Testis (tissue), 3 donors: ENCODE data around the gene TMEM114. TPM values are rescaled to one million over a fixed set of nuclear protein-coding genes. Genes with fewer than 3 reads are reported as not detected.

Source experiments
- DNase-seq: peaks from one replicate; pipeline ENCODE4 v3.0.0-alpha.2; 2019
- H3K27ac ChIP-seq, 2 donors: fragments of 200-600 bp; sonication (generic); one replicate each; pipeline ENCODE4 v1.5.1; 2019
- H3K27me3 ChIP-seq: fragments of 200-600 bp; sonication (generic); one replicate; pipeline ENCODE4 v1.5.1; 2019
- H3K36me3 ChIP-seq: fragments of 200-600 bp; sonication (generic); one replicate; pipeline ENCODE4 v1.5.1; 2017; ENCODE audit warnings: low read depth; ENCODE audit errors: missing control alignments
- H3K4me1 ChIP-seq: fragments of 200-600 bp; sonication (generic); one replicate; pipeline ENCODE4 v1.5.1; 2019
- H3K4me3 ChIP-seq, 2 donors: fragments of 200-600 bp; sonication (generic); one replicate each; pipeline ENCODE4 v1.5.1; 2017 to 2019
- H3K9me3 ChIP-seq: fragments of 200-600 bp; sonication (generic); one replicate; pipeline ENCODE4 v1.5.1; 2017
- POLR2A ChIP-seq: fragments of 450-650 bp; IDR thresholded peaks from one replicate; pipeline ENCODE4 v1.6.1; 2017; ENCODE audit warnings: antibody characterized with exemption, mild to moderate bottlenecking, moderate library complexity
- WGBS, 2 donors: methylation state at CpG; one replicate each; pipeline ENCODE4 v1.1.5; 2018; 5-methylcytosine and 5-hydroxymethylcytosine counted together
- intact Hi-C: fragments of 100-400 bp; cut with DNase I; formaldehyde crosslinking; loops from one replicate; pipeline ENCODE4 v1.15.1; 2023; ENCODE audit warnings: low total_unique reads
- polyA plus RNA-seq: library from polyadenylated mRNA; stranded (reverse); fragments of 350-450 nt; fragmentation: Illumina TruSeq; extraction: RNeasy Lipid Tissue Mini Kit (QIAGEN cat#74804); gene quantifications from one replicate; pipeline ENCODE4 v1.2.3, GENCODE V29; 2014; ENCODE audit warnings: low read depth, low replicate concordance; ENCODE audit not compliant: insufficient read depth
- total RNA-seq, 2 donors: library from RNA; depleted of rRNA; stranded (reverse); fragments of >200 nt; gene quantifications; one replicate each; pipeline ENCODE4 v1.2.3, GENCODE V29; 2016
- TF ChIP-seq, protein P1 (sequence below), 3 experiments: fragments of 450-650 bp in 2 of 3; fragments of 200-600 bp in 1 of 3; sonication (generic) in 1 of 3; IDR thresholded peaks; one replicate each; pipeline ENCODE4 v1.5.1; 2016 to 2019; ENCODE audit warnings: antibody characterized with exemption in 3 of 3, mild to moderate bottlenecking in 2 of 3, moderate library complexity in 1 of 3

TMEM114 gene
- total and polyA plus RNA-seq, 3 donors from 2014 or later, result not detected

DNA sequence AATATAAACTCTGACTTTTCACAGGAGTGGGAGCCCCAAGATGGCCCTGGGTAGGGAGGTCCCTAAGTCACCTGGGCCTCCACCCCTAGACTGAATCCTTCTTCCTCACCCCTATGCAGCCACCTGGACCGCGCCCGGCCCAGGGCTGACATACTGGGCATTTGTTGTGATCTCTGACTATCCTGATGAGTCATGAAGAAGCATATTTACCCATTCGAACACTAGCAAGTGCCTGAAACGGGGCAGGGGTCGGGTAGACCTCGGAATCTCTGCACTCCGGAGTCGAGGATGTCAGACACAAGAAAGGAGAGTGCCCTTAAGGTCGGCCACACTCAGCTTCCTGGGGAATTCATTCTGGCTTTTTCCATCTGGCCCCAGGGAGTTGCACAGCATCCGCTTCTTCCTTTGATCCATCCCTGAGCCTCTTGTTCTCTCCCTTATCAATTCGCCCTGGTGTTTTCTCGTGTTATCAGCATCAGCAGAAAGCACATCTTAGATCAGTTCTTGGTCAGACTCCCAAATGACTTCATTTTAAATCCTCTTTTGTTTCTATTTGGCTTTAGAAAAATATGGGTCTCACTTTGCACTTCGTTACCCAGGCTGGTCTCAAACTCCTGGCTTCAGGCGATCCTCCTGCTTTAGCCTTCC is 41.6 kb upstream of the TMEM114 start:
- WGBS, 2 donors, result 67% methylated on average over 15 of the region's 15 CpGs
- Histone ChIP-seq H3K4me3 (no peak overlapping the region), H3K36me3 (no peaks in the 10 kb centered on the region), H3K4me1 (no peaks in the 10 kb centered on the region), H3K27ac (no peak overlapping the region), H3K9me3 (no peaks in the 10 kb centered on the region), H3K27me3 (no peaks in the 10 kb centered on the region)
- TF ChIP-seq POLR2A, result no peak
- TF ChIP-seq, protein P1, sequence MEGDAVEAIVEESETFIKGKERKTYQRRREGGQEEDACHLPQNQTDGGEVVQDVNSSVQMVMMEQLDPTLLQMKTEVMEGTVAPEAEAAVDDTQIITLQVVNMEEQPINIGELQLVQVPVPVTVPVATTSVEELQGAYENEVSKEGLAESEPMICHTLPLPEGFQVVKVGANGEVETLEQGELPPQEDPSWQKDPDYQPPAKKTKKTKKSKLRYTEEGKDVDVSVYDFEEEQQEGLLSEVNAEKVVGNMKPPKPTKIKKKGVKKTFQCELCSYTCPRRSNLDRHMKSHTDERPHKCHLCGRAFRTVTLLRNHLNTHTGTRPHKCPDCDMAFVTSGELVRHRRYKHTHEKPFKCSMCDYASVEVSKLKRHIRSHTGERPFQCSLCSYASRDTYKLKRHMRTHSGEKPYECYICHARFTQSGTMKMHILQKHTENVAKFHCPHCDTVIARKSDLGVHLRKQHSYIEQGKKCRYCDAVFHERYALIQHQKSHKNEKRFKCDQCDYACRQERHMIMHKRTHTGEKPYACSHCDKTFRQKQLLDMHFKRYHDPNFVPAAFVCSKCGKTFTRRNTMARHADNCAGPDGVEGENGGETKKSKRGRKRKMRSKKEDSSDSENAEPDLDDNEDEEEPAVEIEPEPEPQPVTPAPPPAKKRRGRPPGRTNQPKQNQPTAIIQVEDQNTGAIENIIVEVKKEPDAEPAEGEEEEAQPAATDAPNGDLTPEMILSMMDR (IDR thresholded peaks at IDR 0.05), result no peak
- intact Hi-C loops, result no loop called here
- no peak for DNase-seq

DNA sequence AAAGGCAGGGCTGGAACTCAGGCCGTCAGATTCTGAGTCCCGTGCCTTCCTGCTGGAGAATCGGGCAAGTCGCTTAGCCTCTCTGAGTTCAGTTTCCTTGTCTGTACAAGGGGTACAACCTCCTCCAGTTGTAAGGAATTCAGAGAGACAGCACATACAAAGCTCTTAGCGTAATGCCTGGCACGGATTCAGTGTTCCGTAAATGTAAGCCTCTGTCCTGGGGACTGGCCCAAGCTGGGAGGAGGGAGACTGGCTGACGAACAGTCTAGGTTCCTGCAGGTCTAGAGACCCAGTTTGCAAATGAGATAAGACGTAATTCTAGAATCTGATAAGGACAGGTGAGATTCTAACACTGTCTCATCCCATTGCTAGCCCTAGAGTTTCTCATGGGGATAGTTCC is 41.1 kb upstream of the TMEM114 start:
- no peaks in the 10 kb centered on the region for H3K9me3 ChIP-seq
- H3K4me1 ChIP-seq, result no peaks in the 10 kb centered on the region
- DNase-seq, result no peak
- no peaks in the 10 kb centered on the region for H3K36me3 ChIP-seq
- intact Hi-C loops, result no loop called here
- H3K27ac ChIP-seq, result no peak overlapping the region
- no peak for TF ChIP-seq POLR2A
- TF ChIP-seq, protein P1 (IDR thresholded peaks at IDR 0.05), result no peak
- H3K27me3 ChIP-seq, result no peaks in the 10 kb centered on the region
- no peak overlapping the region for H3K4me3 ChIP-seq
- WGBS, 2 donors, result 81 to 86% methylated on average over 9 of the region's 9 CpGs

DNA sequence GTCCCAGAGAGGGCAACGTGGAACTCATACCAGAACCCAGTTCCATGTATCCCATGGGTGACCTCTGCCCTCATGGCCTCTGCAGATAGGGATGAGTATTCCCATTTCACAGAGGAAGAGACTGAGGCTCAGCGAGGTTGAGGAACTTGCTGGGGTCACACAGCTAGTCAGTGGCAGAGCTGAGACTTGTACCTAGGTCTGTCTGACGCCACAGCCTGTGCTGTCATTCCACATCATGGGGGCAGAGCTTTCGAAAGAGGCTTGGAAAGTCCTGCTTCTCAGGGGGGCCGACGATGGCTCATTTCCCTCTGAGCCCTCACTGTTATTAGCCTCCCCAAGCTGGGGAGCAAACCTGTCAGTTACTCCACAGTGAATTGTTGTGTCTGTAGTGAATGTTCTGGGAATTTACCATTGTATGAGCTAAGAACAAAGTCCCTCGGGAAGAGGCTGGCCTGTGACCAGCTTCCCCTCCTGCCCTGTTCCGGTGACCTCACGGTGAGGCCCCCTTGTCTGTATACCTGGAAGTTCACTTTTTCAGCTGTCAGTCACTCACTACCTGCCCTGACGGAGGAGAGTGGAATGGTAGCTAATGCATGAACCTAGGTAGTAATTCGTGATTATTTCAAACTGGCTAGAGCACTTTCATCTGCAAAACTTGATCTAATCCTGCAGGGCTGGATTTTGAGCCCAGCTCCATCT is 40.1 kb upstream of the TMEM114 start:
- no peak for DNase-seq
- no peaks in the 10 kb centered on the region for H3K36me3 ChIP-seq
- intact Hi-C loops, result no loop called here
- no peak overlapping the region for H3K4me3 ChIP-seq
- no peaks in the 10 kb centered on the region for H3K9me3 ChIP-seq
- H3K27ac ChIP-seq, result no peak overlapping the region
- no peaks in the 10 kb centered on the region for H3K27me3 ChIP-seq
- H3K4me1 ChIP-seq, result no peaks in the 10 kb centered on the region
- 87 to 88% methylated on average over 8 to 11 of the region's 11 CpGs for WGBS, 2 donors
- no peak for TF ChIP-seq POLR2A

DNA sequence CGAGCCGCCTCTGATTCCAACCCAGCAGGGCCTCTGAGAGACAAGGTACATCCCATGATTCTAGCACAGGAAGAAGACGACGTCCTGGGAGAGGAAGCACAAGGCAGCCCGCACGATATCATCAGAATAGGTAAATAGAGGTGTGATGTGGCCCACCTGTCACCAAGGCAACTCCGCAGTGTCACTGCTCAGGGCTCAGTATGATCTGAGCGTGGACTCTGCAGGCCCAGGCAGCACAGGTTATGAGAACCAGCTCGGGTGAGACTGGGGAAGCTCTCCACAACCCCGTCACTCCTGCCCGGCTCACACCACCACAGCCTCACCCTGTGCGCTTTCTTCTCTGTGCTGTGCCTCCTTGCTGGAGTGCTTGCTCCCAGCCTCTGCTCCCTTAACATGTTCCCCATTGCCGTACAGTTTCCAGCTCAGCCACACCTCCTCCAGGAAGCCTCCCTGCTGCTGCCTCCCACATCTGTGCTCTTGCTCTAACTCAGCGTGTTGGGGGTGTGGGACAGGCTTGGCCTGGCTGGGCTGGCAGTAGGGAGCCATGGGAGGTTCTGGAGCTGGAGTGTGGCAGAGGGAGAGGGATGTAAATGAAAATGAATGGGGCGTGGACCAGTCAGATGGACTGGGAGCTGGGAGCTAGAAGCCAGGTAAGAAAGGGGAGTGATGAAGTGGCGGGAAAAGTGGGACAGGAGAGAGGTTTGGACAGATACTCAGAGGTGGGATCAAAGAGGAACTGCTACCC is 38.8 kb upstream of the TMEM114 start:
- H3K27me3 ChIP-seq, result no peaks in the 10 kb centered on the region
- H3K9me3 ChIP-seq, result no peaks in the 10 kb centered on the region
- H3K27ac ChIP-seq, result no peak overlapping the region
- WGBS, 2 donors, result 92 to 95% methylated on average over 16 of the region's 16 CpGs
- no peak for TF ChIP-seq POLR2A
- TF ChIP-seq, protein P1 (IDR thresholded peaks at IDR 0.05), result no peak
- H3K36me3 ChIP-seq, result no peaks in the 10 kb centered on the region
- no peaks in the 10 kb centered on the region for H3K4me1 ChIP-seq
- intact Hi-C loops, result no loop called here
- no peak overlapping the region for H3K4me3 ChIP-seq
- no peak for DNase-seq

DNA sequence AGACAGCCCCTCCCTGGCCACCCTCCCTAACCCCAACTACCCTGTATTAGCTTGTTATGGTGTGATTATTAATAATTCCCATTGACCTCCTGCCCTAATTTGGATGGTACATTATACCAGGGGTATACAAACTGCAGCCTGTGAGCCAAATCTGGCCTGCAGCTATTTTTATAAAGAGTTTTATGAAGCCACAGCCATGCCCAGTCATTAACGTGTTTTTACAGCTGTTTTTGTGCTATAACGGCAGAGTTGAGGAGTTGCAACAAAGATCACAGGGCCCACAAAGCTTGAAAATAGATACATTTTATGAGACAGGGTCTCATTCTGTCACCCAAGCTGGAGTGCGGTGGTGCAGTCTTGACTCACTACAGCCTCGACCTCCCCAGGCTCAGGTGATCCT is 37.1 kb upstream of the TMEM114 start:
- TF ChIP-seq, protein P1 (IDR thresholded peaks at IDR 0.05), result no peak
- no peak for TF ChIP-seq POLR2A
- no peaks in the 10 kb centered on the region for H3K36me3 ChIP-seq
- no peaks in the 10 kb centered on the region for H3K9me3 ChIP-seq
- no peaks in the 10 kb centered on the region for H3K27me3 ChIP-seq
- no peak for DNase-seq
- WGBS, 2 donors, result 82 to 83% methylated on average over 4 of the region's 4 CpGs
- H3K4me1 ChIP-seq, result peaks cover 4% of the 10 kb centered on the region
- no peak overlapping the region for H3K27ac ChIP-seq
- no peak overlapping the region for H3K4me3 ChIP-seq
- intact Hi-C loops, result no loop called here
